Measurements from ENCODE around the gene IQCC.

IQCC gene

GRCh38 chr1:32221581-32221979 is 16.1 kb downstream of the IQCC start:
- no peak for DNase-seq (ENCODE audit: low spot score)
- H3K27me3 ChIP-seq (ENCODE audit: insufficient read depth, poor library complexity, severe bottlenecking): no peaks in the 10 kb centered on the region
- peaks cover 3% of the 10 kb centered on the region for H3K4me1 ChIP-seq (ENCODE audit: insufficient read depth, poor library complexity, severe bottlenecking)
- peak overlapping the region; percentile 91 for H3K4me3 ChIP-seq (ENCODE audit: severe bottlenecking)
- peaks cover 56% of the 10 kb centered on the region for H3K36me3 ChIP-seq (ENCODE audit: low read depth)
- no peak for ATAC-seq (ENCODE audit: low read depth)
- TF ChIP-seq CTCF (IDR thresholded peaks at IDR 0.05; ENCODE audit: poor library complexity, severe bottlenecking): no peak
- H3K9me3 ChIP-seq (ENCODE audit: severe bottlenecking): no peaks in the 10 kb centered on the region
- peak overlapping the region; percentile 51 for H3K27ac ChIP-seq (ENCODE audit: poor library complexity, severe bottlenecking)

- TF ChIP-seq CTCF (IDR thresholded peaks at IDR 0.05; ENCODE audit: poor library complexity, severe bottlenecking): no peak
- peak within 1 kb of the TSS; percentile 91 for H3K4me3 ChIP-seq (ENCODE audit: severe bottlenecking)
- peak within 1 kb of the TSS; percentile 51 for H3K27ac ChIP-seq (ENCODE audit: poor library complexity, severe bottlenecking)
- ATAC-seq (ENCODE audit: low read depth) (peak; percentile 90), DNase-seq (ENCODE audit: low spot score) (peak; percentile 88)
- peaks cover 55% of the 10 kb centered on the region for H3K36me3 ChIP-seq (ENCODE audit: low read depth)
- H3K4me1 ChIP-seq (ENCODE audit: insufficient read depth, poor library complexity, severe bottlenecking): peaks cover 3% of the 10 kb centered on the region
- H3K27me3 ChIP-seq (ENCODE audit: insufficient read depth, poor library complexity, severe bottlenecking): no peaks in the 10 kb centered on the region
- H3K9me3 ChIP-seq (ENCODE audit: severe bottlenecking): no peaks in the 10 kb centered on the region
Observed at GRCh38 chr1:32221980-32222755, 16.7 kb downstream of the IQCC start, which contains the start of the genes EIF3I and TMEM234. EIF3I (plus strand) TSS chr1:32222407; CDS start chr1:32222442, 35 bp downstream. TMEM234 (minus strand) TSS chr1:32222353; CDS start chr1:32222322, 31 bp downstream.

GRCh38 chr1:32223683-32224082 is 18.2 kb downstream of the IQCC start:
- Histone ChIP-seq H3K27ac (ENCODE audit: poor library complexity, severe bottlenecking) (peak overlapping the region; percentile 51), H3K36me3 (ENCODE audit: low read depth) (peaks cover 62% of the 10 kb centered on the region), H3K4me1 (ENCODE audit: insufficient read depth, poor library complexity, severe bottlenecking) (peaks cover 3% of the 10 kb centered on the region), H3K4me3 (ENCODE audit: severe bottlenecking) (no peak overlapping the region), H3K27me3 (ENCODE audit: insufficient read depth, poor library complexity, severe bottlenecking) (no peaks in the 10 kb centered on the region), H3K9me3 (ENCODE audit: severe bottlenecking) (no peaks in the 10 kb centered on the region)
- ATAC-seq (ENCODE audit: low read depth) (no peak), DNase-seq (ENCODE audit: low spot score) (no peak)
- no peak for TF ChIP-seq CTCF (IDR thresholded peaks at IDR 0.05; ENCODE audit: poor library complexity, severe bottlenecking)

GRCh38 chr1:32224285-32224684 is 18.8 kb downstream of the IQCC start:
- Histone ChIP-seq H3K27ac (ENCODE audit: poor library complexity, severe bottlenecking) (no peak overlapping the region), H3K36me3 (ENCODE audit: low read depth) (peaks cover 68% of the 10 kb centered on the region), H3K4me3 (ENCODE audit: severe bottlenecking) (no peak overlapping the region), H3K27me3 (ENCODE audit: insufficient read depth, poor library complexity, severe bottlenecking) (no peaks in the 10 kb centered on the region), H3K9me3 (ENCODE audit: severe bottlenecking) (no peaks in the 10 kb centered on the region), H3K4me1 (ENCODE audit: insufficient read depth, poor library complexity, severe bottlenecking) (peaks cover 3% of the 10 kb centered on the region)
- DNase-seq (ENCODE audit: low spot score): no peak
- no peak for ATAC-seq (ENCODE audit: low read depth)
- no peak for TF ChIP-seq CTCF (IDR thresholded peaks at IDR 0.05; ENCODE audit: poor library complexity, severe bottlenecking)

- no peak for ATAC-seq (ENCODE audit: low read depth)
- Histone ChIP-seq H3K27ac (ENCODE audit: poor library complexity, severe bottlenecking) (no peak overlapping the region), H3K4me3 (ENCODE audit: severe bottlenecking) (no peak overlapping the region), H3K9me3 (ENCODE audit: severe bottlenecking) (no peaks in the 10 kb centered on the region), H3K4me1 (ENCODE audit: insufficient read depth, poor library complexity, severe bottlenecking) (peaks cover 5% of the 10 kb centered on the region), H3K36me3 (ENCODE audit: low read depth) (peaks cover 80% of the 10 kb centered on the region), H3K27me3 (ENCODE audit: insufficient read depth, poor library complexity, severe bottlenecking) (no peaks in the 10 kb centered on the region)
- no peak for TF ChIP-seq CTCF (IDR thresholded peaks at IDR 0.05; ENCODE audit: poor library complexity, severe bottlenecking)
- no peak for DNase-seq (ENCODE audit: low spot score)
Observed at GRCh38 chr1:32228771-32229170, 23.3 kb downstream of the IQCC start.

Data from RWPE2 (cell line).